ENCODE data around the gene STK11.

- no peak for TF ChIP-seq POLR2A (IDR thresholded peaks at IDR 0.05)
- TF ChIP-seq, protein P1, sequence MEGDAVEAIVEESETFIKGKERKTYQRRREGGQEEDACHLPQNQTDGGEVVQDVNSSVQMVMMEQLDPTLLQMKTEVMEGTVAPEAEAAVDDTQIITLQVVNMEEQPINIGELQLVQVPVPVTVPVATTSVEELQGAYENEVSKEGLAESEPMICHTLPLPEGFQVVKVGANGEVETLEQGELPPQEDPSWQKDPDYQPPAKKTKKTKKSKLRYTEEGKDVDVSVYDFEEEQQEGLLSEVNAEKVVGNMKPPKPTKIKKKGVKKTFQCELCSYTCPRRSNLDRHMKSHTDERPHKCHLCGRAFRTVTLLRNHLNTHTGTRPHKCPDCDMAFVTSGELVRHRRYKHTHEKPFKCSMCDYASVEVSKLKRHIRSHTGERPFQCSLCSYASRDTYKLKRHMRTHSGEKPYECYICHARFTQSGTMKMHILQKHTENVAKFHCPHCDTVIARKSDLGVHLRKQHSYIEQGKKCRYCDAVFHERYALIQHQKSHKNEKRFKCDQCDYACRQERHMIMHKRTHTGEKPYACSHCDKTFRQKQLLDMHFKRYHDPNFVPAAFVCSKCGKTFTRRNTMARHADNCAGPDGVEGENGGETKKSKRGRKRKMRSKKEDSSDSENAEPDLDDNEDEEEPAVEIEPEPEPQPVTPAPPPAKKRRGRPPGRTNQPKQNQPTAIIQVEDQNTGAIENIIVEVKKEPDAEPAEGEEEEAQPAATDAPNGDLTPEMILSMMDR (IDR thresholded peaks at IDR 0.05), result no peak
Observed at GRCh38 chr19:1171755-1172352, 33.7 kb upstream of the STK11 start.
